Measurements from ENCODE around the gene B4GALT2.

The B4GALT2 gene

DNA sequence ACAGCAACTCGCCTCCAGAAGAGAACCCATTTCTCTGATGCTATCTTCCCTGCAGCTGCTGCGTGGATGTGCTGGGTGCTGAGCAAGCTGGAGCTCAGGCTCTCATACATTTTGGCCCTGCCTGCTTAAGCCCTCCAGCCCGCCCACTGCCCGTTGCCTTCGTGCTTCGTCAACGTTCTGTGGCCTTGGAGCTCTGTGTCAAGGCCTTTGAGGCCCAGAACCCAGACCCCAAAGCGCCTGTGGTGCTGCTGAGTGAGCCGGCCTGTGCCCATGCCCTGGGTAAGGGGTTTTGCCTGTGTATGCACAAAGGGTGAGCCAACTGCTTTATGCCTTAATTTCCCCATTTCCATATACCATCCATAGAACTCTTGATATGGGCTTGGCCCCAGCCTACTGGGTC, 8.1 kb upstream of the B4GALT2 start:
- H3K4me3 ChIP-seq (ENCODE audit: low read depth, low read length): peak overlapping the region; percentile 75
- TF ChIP-seq, protein P1, sequence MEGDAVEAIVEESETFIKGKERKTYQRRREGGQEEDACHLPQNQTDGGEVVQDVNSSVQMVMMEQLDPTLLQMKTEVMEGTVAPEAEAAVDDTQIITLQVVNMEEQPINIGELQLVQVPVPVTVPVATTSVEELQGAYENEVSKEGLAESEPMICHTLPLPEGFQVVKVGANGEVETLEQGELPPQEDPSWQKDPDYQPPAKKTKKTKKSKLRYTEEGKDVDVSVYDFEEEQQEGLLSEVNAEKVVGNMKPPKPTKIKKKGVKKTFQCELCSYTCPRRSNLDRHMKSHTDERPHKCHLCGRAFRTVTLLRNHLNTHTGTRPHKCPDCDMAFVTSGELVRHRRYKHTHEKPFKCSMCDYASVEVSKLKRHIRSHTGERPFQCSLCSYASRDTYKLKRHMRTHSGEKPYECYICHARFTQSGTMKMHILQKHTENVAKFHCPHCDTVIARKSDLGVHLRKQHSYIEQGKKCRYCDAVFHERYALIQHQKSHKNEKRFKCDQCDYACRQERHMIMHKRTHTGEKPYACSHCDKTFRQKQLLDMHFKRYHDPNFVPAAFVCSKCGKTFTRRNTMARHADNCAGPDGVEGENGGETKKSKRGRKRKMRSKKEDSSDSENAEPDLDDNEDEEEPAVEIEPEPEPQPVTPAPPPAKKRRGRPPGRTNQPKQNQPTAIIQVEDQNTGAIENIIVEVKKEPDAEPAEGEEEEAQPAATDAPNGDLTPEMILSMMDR (IDR thresholded peaks at IDR 0.05; ENCODE audit: low read depth, low read length, missing control alignments): no peak
- DNase-seq (ENCODE audit: low read depth): no peak

DNA sequence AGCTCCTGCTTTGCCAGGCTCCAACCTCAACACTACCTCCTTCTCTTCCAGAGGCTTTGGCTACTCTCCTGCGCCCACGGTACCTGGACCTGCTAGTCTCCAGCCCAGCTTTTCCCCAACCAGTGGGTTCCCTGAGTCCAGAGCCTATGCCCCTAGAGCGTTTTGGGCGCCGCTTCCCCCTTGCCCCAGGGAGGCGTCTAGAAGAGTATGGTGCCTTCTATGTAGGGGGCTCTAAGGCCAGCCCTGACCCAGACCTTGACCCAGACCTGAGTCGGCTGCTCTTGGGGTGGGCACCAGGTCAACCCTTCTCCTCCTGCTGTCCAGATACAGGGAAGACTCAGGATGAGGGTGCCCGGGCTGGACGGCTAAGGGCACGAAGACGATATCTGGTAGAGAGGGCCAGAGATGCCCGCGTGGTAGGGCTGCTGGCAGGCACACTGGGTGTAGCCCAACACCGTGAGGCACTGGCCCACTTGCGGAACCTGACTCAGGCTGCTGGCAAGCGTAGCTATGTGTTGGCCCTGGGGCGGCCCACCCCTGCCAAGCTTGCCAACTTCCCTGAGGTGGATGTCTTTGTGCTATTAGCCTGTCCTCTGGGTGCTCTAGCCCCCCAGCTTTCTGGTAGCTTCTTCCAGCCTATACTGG, 7.6 kb upstream of the B4GALT2 start:
- TF ChIP-seq, protein P1 (IDR thresholded peaks at IDR 0.05; ENCODE audit: low read depth, low read length, missing control alignments): no peak
- no peak overlapping the region for H3K4me3 ChIP-seq (ENCODE audit: low read depth, low read length)
- DNase-seq (ENCODE audit: low read depth): no peak

DNA sequence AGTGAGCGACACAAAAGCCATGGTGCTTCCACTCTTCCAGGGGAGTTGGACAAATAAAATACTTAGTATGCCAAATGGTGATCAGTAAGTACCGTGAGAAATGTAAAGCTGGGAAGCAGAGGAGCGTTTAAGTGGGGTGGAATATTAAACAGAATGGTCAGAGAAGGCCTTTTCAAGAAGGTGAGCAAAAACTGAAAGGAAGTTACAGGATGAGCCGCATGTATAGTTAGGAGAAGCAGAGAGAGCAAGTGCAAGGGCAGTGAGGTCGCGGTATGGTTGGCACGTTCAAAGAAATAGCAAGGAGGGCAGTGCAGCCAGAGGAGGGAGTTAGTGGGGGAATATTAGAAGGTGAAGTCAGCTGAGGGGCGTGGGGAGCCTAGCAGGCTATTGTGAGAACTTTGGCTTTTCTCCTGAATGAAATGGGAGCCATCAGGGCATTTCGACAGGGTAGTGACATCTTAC, 5.0 kb upstream of the B4GALT2 start:
- DNase-seq (ENCODE audit: low read depth): no peak
- peak overlapping the region; percentile 77 for H3K4me3 ChIP-seq (ENCODE audit: low read depth, low read length)
- TF ChIP-seq, protein P1 (IDR thresholded peaks at IDR 0.05; ENCODE audit: low read depth, low read length, missing control alignments): no peak

DNA sequence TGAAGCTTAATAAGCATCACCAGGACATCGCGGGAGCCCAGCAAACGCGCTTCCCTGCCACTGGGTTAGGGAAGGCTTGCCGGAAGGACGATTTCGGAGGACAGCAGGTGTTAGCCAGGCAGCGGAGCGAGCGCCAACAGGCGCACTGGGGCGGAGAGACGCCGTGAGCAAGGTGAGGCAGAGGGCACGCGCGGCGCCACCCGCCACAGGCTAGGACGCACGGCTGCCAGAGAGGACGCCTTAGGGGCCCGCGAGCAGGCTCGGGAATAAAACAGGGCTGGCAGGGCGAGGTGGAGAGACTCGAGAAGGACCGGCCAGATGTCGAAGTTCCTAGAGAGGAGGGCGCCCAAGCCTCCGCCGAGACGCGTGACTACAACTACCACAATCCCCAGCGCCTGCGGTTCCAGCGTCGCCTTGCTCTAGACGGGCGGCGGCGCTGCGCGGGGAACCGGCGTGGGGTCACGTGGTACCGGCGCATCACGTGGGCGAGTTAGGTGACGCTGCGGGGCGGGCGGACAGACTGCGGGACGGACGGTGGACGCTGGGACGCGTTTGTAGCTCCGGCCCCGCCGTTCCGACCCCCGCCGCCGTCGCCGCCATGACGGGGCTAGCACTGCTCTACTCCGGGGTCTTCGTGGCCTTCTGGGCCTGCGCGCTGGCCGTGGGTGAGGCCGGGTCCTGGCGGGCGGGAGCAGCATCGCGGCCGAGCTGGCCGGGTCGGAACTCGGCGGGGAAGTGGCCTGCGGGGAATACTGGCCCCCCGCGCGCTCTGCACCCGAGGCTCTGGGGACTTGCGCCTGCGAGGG, 4.4 kb upstream of the B4GALT2 start, which contains the start of gene ATP6V0B:
Gene ATP6V0B, plus strand, starts transcription at position 518 of the 806 bp plus-strand sequence. Its CDS starts 81 bp downstream, at position 599.
- peak; percentile 67 for DNase-seq (ENCODE audit: low read depth)
- TF ChIP-seq, protein P1 (IDR thresholded peaks at IDR 0.05; ENCODE audit: low read depth, low read length, missing control alignments): peak; percentile 7
- peak within 1 kb of the TSS; percentile 77 for H3K4me3 ChIP-seq (ENCODE audit: low read depth, low read length)

DNA sequence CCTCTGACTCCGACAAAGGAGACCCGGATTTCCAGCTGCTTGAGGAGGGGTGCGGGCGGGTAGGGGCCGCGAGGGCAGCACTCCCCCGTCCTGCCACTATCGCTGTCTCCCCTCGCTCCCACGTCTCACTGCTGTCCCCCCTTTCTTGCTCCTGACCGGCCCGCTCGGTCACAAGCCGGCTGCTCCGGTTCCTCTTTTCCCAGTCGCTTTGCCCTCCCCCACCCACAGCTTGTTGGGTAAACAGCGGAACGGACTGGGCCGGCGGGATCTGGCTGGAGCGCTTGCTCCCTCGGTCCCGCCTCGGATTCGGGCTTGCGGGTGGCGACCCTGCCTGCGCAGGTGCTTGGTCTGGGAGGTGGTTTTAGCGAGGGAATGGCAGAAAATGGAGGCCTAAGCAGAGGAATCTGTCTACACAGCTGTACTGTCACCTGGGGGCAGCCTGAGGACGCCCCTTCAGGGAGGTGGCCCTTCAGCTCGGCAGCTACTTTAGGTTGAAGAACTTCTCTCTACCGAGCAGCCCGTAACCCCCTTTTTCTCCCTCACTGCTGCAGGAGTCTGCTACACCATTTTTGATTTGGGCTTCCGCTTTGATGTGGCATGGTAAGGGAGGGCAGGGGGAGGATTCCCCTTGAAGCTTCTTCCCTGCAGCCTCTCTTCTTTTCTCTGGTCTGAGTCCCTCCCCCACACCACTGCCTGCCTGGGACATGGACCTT, 3.6 kb upstream of the B4GALT2 start:
- peak overlapping the region; percentile 77 for H3K4me3 ChIP-seq (ENCODE audit: low read depth, low read length)
- no peak for DNase-seq (ENCODE audit: low read depth)
- TF ChIP-seq, protein P1 (IDR thresholded peaks at IDR 0.05; ENCODE audit: low read depth, low read length, missing control alignments): no peak

DNA sequence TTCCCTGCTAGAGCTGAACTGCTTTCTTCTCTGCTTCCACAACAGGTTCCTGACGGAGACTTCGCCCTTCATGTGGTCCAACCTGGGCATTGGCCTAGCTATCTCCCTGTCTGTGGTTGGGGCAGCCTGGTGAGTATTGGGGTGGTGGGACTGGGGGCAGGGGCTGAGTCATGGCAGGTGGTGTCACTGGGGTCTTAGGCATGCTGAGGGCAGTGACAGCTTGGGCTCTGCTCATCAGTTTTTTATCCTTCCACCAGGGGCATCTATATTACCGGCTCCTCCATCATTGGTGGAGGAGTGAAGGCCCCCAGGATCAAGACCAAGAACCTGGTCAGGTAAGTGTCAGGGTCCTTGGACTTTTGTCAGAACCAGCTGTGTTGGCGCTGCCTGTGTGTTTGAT, 3.0 kb upstream of the B4GALT2 start:
- peak overlapping the region; percentile 77 for H3K4me3 ChIP-seq (ENCODE audit: low read depth, low read length)
- TF ChIP-seq, protein P1 (IDR thresholded peaks at IDR 0.05; ENCODE audit: low read depth, low read length, missing control alignments): no peak
- DNase-seq (ENCODE audit: low read depth): no peak

Data from GM12864 (cell line).